ENCODE data around the gene C2orf92. TPM values are rescaled to one million over a fixed set of nuclear protein-coding genes. Genes with fewer than 3 reads are reported as not detected.

C2orf92 gene
- total RNA-seq, 1 donor from 2014 or later: 11.5 TPM

- Mint-ChIP-seq H3K27me3 (no peaks in the 10 kb centered on the region), H3K4me3 (no peak overlapping the region), H3K4me1 (ENCODE audit: unreplicated experiment) (no peaks in the 10 kb centered on the region), H3K36me3 (peaks cover 39% of the 10 kb centered on the region), H3K27ac (no peak overlapping the region), H3K9me3 (peaks cover 21% of the 10 kb centered on the region)
- no peak for DNase-seq (ENCODE audit: extremely low spot score, unreplicated experiment)
- TF ChIP-seq CTCF (conservative IDR thresholded peaks at IDR 0.05): no peak
Observed at GRCh38 chr2:97654309-97654708, 15.2 kb upstream of the C2orf92 start.

- H3K4me3 Mint-ChIP-seq: no peak overlapping the region
- H3K27me3 Mint-ChIP-seq: no peaks in the 10 kb centered on the region
- no peaks in the 10 kb centered on the region for H3K4me1 Mint-ChIP-seq (ENCODE audit: unreplicated experiment)
- peaks cover 21% of the 10 kb centered on the region for H3K9me3 Mint-ChIP-seq
- no peak overlapping the region for H3K27ac Mint-ChIP-seq
- peaks cover 36% of the 10 kb centered on the region for H3K36me3 Mint-ChIP-seq
- no peak for DNase-seq (ENCODE audit: extremely low spot score, unreplicated experiment)
- TF ChIP-seq CTCF (conservative IDR thresholded peaks at IDR 0.05): no peak
Observed at GRCh38 chr2:97654791-97655190, 14.7 kb upstream of the C2orf92 start.

- Mint-ChIP-seq H3K9me3 (peaks cover 21% of the 10 kb centered on the region), H3K27ac (no peak overlapping the region), H3K36me3 (peaks cover 27% of the 10 kb centered on the region), H3K4me1 (ENCODE audit: unreplicated experiment) (peaks cover under 1% of the 10 kb centered on the region), H3K4me3 (no peak overlapping the region), H3K27me3 (no peaks in the 10 kb centered on the region)
- no peak for DNase-seq (ENCODE audit: extremely low spot score, unreplicated experiment)
- no peak for TF ChIP-seq CTCF (conservative IDR thresholded peaks at IDR 0.05)
Observed at GRCh38 chr2:97656129-97656755, 13.3 kb upstream of the C2orf92 start.

- H3K4me1 Mint-ChIP-seq (ENCODE audit: unreplicated experiment): peaks cover 8% of the 10 kb centered on the region
Observed at GRCh38 chr2:97656905-97657587, 12.5 kb upstream of the C2orf92 start.

GRCh38 chr2:97657986-97658690 lies 11.4 kb upstream of the C2orf92 start:
- no peaks in the 10 kb centered on the region for H3K27me3 Mint-ChIP-seq
- no peak overlapping the region for H3K4me3 Mint-ChIP-seq
- peaks cover 21% of the 10 kb centered on the region for H3K9me3 Mint-ChIP-seq
- no peak for TF ChIP-seq CTCF (conservative IDR thresholded peaks at IDR 0.05)
- peaks cover 18% of the 10 kb centered on the region for H3K4me1 Mint-ChIP-seq (ENCODE audit: unreplicated experiment)
- peaks cover 26% of the 10 kb centered on the region for H3K36me3 Mint-ChIP-seq
- no peak overlapping the region for H3K27ac Mint-ChIP-seq
- DNase-seq (ENCODE audit: extremely low spot score, unreplicated experiment): no peak

More at GRCh38 chr2:97656905-97657587, 12.5 kb upstream of the C2orf92 start:
- TF ChIP-seq CTCF (conservative IDR thresholded peaks at IDR 0.05): no peak
- Mint-ChIP-seq H3K36me3 (peaks cover 26% of the 10 kb centered on the region), H3K27ac (no peak overlapping the region), H3K4me3 (no peak overlapping the region), H3K27me3 (no peaks in the 10 kb centered on the region), H3K9me3 (peaks cover 21% of the 10 kb centered on the region)
- no peak for DNase-seq (ENCODE audit: extremely low spot score, unreplicated experiment)
